DMS53 (cell line): ENCODE measurements around the gene DCPS.
A peak's percentile ranks its signal among the peaks of the same experiment; 100 is the strongest.
"Not testable (repeated sequence)": the region's sequence is repeated elsewhere in the genome, so short reads cannot be mapped to it uniquely, and the experiment has no call there.

ENCODE experiments used
- DNase-seq: peaks from one replicate; lab custom pipeline; 2025; lab: John Stamatoyannopoulos, UW

DCPS gene

GRCh38 chr11:126288237-126288636, 15.6 kb upstream of the DCPS start:
- DNase-seq, result no peak

GRCh38 chr11:126290887-126291286, 13.0 kb upstream of the DCPS start:
- DNase-seq, result no peak

- no peak for DNase-seq
These were observed 10.1 kb upstream of the DCPS start for GRCh38 chr11:126293726-126294125.

GRCh38 chr11:126297004-126297403, 6.9 kb upstream of the DCPS start:
- no peak for DNase-seq

GRCh38 chr11:126304457-126305075, 706 bp downstream of the DCPS start:
- peak; percentile 77 for DNase-seq

GRCh38 chr11:126305699-126306098, 1.8 kb downstream of the DCPS start:
- no peak for DNase-seq

GRCh38 chr11:126307706-126308105, 3.8 kb downstream of the DCPS start:
- DNase-seq, result peak; percentile 35

GRCh38 chr11:126308271-126308671, 4.4 kb downstream of the DCPS start:
- no peak for DNase-seq

- not testable (repeated sequence) for DNase-seq
These were observed 4.9 kb downstream of the DCPS start for GRCh38 chr11:126308771-126309170.

- DNase-seq, result peak; percentile 81
These were observed 6.5 kb downstream of the DCPS start for GRCh38 chr11:126310200-126310991.

- DNase-seq, result no peak
These were observed 7.1 kb downstream of the DCPS start for GRCh38 chr11:126310992-126311310.

- DNase-seq, result no peak
These were observed 7.8 kb downstream of the DCPS start for GRCh38 chr11:126311401-126312291.

GRCh38 chr11:126312961-126313360, 9.1 kb downstream of the DCPS start:
- DNase-seq, result no peak

- no peak for DNase-seq
These were observed 10.0 kb downstream of the DCPS start for GRCh38 chr11:126313826-126314225.

- DNase-seq, result no peak
These were observed 13.5 kb downstream of the DCPS start for GRCh38 chr11:126317432-126317755.

- no peak for DNase-seq
These were observed 14.1 kb downstream of the DCPS start for GRCh38 chr11:126317756-126318573.

- no peak for DNase-seq
These were observed 14.9 kb downstream of the DCPS start for GRCh38 chr11:126318574-126319373.

- DNase-seq, result no peak
These were observed 15.5 kb downstream of the DCPS start for GRCh38 chr11:126319374-126319740.

- no peak for DNase-seq
These were observed 19.1 kb downstream of the DCPS start for GRCh38 chr11:126322996-126323395.

- DNase-seq, result no peak
These were observed 23.6 kb downstream of the DCPS start for GRCh38 chr11:126327281-126328000.

- no peak for DNase-seq
These were observed 24.1 kb downstream of the DCPS start for GRCh38 chr11:126328001-126328390.
